ENCODE data around the gene SULF2.
"Not testable (repeated sequence)": the region's sequence is repeated elsewhere in the genome, so short reads cannot be mapped to it uniquely, and the experiment has no call there.

SULF2 gene

GRCh38 chr20:47804972-47805371, 19.7 kb upstream of the SULF2 start:
- DNase-seq (ENCODE audit: low read depth), result not testable (repeated sequence)

GRCh38 chr20:47804224-47804825, 19.0 kb upstream of the SULF2 start:
- not testable (repeated sequence) for DNase-seq (ENCODE audit: low read depth)

GRCh38 chr20:47802975-47803374, 17.7 kb upstream of the SULF2 start:
- no peak for DNase-seq (ENCODE audit: low read depth)

GRCh38 chr20:47802226-47802920, 17.1 kb upstream of the SULF2 start:
- no peak for DNase-seq (ENCODE audit: low read depth)

GRCh38 chr20:47801759-47802158, 16.5 kb upstream of the SULF2 start:
- DNase-seq (ENCODE audit: low read depth), result no peak

GRCh38 chr20:47801079-47801478, 15.8 kb upstream of the SULF2 start:
- DNase-seq (ENCODE audit: low read depth), result no peak

- no peak for DNase-seq (ENCODE audit: low read depth)
Measured at GRCh38 chr20:47800623-47801022, 15.3 kb upstream of the SULF2 start.

GRCh38 chr20:47799116-47799715, 13.9 kb upstream of the SULF2 start:
- DNase-seq (ENCODE audit: low read depth), result no peak

GRCh38 chr20:47796971-47797370, 11.7 kb upstream of the SULF2 start:
- no peak for DNase-seq (ENCODE audit: low read depth)

GRCh38 chr20:47795214-47795907, 10.1 kb upstream of the SULF2 start:
- peak; percentile 3 for DNase-seq (ENCODE audit: low read depth)

- not testable (repeated sequence) for DNase-seq (ENCODE audit: low read depth)
Measured at GRCh38 chr20:47794264-47794663, 9.0 kb upstream of the SULF2 start.

- peak; percentile 73 for DNase-seq (ENCODE audit: low read depth)
Measured at GRCh38 chr20:47792021-47792618, 6.8 kb upstream of the SULF2 start.

- DNase-seq (ENCODE audit: low read depth), result no peak
Measured at GRCh38 chr20:47791084-47791599, 5.9 kb upstream of the SULF2 start.

GRCh38 chr20:47790580-47790965, 5.3 kb upstream of the SULF2 start:
- DNase-seq (ENCODE audit: low read depth), result no peak

GRCh38 chr20:47789764-47790579, 4.7 kb upstream of the SULF2 start:
- DNase-seq (ENCODE audit: low read depth), result peak; percentile 31

- DNase-seq (ENCODE audit: low read depth), result no peak
Measured at GRCh38 chr20:47789081-47789763, 3.9 kb upstream of the SULF2 start.

GRCh38 chr20:47788741-47789080, 3.4 kb upstream of the SULF2 start:
- no peak for DNase-seq (ENCODE audit: low read depth)

GRCh38 chr20:47786765-47787107, 1.5 kb upstream of the SULF2 start:
- DNase-seq (ENCODE audit: low read depth), result no peak

GRCh38 chr20:47785854-47786764, 828 bp upstream of the SULF2 start:
- peak; percentile 78 for DNase-seq (ENCODE audit: low read depth)
